ENCODE measurements around the gene DDB1. TPM values are rescaled to one million over a fixed set of nuclear protein-coding genes. Genes with fewer than 3 reads are reported as not detected.
A peak's percentile ranks its signal among the peaks of the same experiment; 100 is the strongest.

DDB1 gene
- total and polyA plus RNA-seq, 10 of the 15 experiments (the other 5 are each of a cell fraction or from before 2014, with no cell fraction given), result 136 to 272 (median 216) TPM

DNA sequence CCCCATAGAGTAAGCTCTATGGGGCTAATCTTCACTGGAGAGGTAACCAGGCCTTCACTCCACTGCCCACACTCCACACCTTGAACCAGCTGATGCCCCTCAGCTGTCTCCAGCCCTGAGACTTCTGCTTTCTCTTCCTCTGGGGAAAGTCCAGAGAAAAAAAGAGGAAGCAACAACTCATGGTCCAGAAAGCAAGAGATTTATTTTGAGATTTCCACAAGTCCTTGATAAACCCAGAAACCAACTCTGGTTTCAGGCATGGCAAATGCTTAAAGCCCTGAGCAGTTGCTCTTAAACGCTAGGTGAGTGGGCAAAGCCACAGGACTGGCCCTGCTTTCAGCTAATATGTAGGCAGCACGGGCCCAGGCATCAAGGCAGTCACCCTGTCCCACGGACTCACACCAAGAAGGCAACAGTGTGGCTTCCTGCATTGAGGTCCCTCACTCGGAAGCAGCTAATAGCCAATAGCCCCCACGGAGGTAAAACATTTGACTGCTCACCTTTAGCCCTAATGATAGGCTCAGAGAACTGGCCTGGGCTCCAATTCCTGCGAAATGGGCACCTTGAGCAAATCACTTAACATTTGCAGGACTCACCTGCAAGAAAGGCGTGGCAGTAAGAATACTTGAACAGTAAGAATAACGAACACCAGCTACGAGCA lies 24.5 kb upstream of the DDB1 start (continued):
- TF ChIP-seq NBN (IDR thresholded peaks at IDR 0.05) (0 out of 2 replicates have a peak, but pooled peaks have one; percentile 52), ZNF24 (IDR thresholded peaks at IDR 0.05) (no peak), SMAD5 (IDR thresholded peaks at IDR 0.05; ENCODE audit: low read depth) (no peak), SMARCA5 (IDR thresholded peaks at IDR 0.05) (peak; percentile 94), STAT1 (conservative IDR thresholded peaks at IDR 0.05) (no peak), CHD2 (IDR thresholded peaks at IDR 0.05; ENCODE audit: borderline replicate concordance, low read depth, low read length) (no peak), SREBF2 (IDR thresholded peaks at IDR 0.05; ENCODE audit: low read length) (no peak), GABPA (IDR thresholded peaks at IDR 0.05; ENCODE audit: low read depth) (no peak), BCL11A (IDR thresholded peaks at IDR 0.05; ENCODE audit: low read depth, low read length) (peak; percentile 60; the same call in 1 of the 2 replicates), RCOR1 (conservative IDR thresholded peaks at IDR 0.05; ENCODE audit: low read depth, low read length) (no peak; the same call in 1 of the 2 replicates), POLR2AphosphoS5 (IDR thresholded peaks at IDR 0.05; ENCODE audit: low read length) (peak; percentile 58), RUNX3 (IDR thresholded peaks at IDR 0.05; ENCODE audit: low read length) (peak; percentile 88), RAD21 (IDR thresholded peaks at IDR 0.05; ENCODE audit: insufficient read depth, low read depth, low read length) (0 out of 2 replicates have a peak, but pooled peaks have one; percentile 5), IKZF1 (conservative IDR thresholded peaks at IDR 0.05) (peak; percentile 97), CHD4 (IDR thresholded peaks at IDR 0.05) (0 out of 2 replicates have a peak, but pooled peaks have one; percentile 22)
- TF ChIP-seq, protein P1, sequence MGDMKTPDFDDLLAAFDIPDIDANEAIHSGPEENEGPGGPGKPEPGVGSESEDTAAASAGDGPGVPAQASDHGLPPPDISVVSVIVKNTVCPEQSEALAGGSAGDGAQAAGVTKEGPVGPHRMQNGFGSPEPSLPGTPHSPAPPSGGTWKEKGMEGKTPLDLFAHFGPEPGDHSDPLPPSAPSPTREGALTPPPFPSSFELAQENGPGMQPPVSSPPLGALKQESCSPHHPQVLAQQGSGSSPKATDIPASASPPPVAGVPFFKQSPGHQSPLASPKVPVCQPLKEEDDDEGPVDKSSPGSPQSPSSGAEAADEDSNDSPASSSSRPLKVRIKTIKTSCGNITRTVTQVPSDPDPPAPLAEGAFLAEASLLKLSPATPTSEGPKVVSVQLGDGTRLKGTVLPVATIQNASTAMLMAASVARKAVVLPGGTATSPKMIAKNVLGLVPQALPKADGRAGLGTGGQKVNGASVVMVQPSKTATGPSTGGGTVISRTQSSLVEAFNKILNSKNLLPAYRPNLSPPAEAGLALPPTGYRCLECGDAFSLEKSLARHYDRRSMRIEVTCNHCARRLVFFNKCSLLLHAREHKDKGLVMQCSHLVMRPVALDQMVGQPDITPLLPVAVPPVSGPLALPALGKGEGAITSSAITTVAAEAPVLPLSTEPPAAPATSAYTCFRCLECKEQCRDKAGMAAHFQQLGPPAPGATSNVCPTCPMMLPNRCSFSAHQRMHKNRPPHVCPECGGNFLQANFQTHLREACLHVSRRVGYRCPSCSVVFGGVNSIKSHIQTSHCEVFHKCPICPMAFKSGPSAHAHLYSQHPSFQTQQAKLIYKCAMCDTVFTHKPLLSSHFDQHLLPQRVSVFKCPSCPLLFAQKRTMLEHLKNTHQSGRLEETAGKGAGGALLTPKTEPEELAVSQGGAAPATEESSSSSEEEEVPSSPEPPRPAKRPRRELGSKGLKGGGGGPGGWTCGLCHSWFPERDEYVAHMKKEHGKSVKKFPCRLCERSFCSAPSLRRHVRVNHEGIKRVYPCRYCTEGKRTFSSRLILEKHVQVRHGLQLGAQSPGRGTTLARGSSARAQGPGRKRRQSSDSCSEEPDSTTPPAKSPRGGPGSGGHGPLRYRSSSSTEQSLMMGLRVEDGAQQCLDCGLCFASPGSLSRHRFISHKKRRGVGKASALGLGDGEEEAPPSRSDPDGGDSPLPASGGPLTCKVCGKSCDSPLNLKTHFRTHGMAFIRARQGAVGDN (IDR thresholded peaks at IDR 0.05), result peak; percentile 78; the same call in 1 of the 2 replicates
- TF ChIP-seq, protein P2, sequence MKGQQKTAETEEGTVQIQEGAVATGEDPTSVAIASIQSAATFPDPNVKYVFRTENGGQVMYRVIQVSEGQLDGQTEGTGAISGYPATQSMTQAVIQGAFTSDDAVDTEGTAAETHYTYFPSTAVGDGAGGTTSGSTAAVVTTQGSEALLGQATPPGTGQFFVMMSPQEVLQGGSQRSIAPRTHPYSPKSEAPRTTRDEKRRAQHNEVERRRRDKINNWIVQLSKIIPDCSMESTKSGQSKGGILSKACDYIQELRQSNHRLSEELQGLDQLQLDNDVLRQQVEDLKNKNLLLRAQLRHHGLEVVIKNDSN (IDR thresholded peaks at IDR 0.05; ENCODE audit: borderline replicate concordance, extremely low read length, insufficient read depth, low read depth, low read length), result no peak
- TF ChIP-seq, protein P3, sequence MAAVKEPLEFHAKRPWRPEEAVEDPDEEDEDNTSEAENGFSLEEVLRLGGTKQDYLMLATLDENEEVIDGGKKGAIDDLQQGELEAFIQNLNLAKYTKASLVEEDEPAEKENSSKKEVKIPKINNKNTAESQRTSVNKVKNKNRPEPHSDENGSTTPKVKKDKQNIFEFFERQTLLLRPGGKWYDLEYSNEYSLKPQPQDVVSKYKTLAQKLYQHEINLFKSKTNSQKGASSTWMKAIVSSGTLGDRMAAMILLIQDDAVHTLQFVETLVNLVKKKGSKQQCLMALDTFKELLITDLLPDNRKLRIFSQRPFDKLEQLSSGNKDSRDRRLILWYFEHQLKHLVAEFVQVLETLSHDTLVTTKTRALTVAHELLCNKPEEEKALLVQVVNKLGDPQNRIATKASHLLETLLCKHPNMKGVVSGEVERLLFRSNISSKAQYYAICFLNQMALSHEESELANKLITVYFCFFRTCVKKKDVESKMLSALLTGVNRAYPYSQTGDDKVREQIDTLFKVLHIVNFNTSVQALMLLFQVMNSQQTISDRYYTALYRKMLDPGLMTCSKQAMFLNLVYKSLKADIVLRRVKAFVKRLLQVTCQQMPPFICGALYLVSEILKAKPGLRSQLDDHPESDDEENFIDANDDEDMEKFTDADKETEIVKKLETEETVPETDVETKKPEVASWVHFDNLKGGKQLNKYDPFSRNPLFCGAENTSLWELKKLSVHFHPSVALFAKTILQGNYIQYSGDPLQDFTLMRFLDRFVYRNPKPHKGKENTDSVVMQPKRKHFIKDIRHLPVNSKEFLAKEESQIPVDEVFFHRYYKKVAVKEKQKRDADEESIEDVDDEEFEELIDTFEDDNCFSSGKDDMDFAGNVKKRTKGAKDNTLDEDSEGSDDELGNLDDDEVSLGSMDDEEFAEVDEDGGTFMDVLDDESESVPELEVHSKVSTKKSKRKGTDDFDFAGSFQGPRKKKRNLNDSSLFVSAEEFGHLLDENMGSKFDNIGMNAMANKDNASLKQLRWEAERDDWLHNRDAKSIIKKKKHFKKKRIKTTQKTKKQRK (IDR thresholded peaks at IDR 0.05; ENCODE audit: low read depth, low read length), result no peak
- TF ChIP-seq, protein P4, sequence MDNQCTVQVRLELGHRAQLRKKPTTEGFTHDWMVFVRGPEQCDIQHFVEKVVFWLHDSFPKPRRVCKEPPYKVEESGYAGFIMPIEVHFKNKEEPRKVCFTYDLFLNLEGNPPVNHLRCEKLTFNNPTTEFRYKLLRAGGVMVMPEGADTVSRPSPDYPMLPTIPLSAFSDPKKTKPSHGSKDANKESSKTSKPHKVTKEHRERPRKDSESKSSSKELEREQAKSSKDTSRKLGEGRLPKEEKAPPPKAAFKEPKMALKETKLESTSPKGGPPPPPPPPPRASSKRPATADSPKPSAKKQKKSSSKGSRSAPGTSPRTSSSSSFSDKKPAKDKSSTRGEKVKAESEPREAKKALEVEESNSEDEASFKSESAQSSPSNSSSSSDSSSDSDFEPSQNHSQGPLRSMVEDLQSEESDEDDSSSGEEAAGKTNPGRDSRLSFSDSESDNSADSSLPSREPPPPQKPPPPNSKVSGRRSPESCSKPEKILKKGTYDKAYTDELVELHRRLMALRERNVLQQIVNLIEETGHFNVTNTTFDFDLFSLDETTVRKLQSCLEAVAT (IDR thresholded peaks at IDR 0.05), result no peak; the same call in 1 of the 2 replicates

All from GM12878 (cell line).